NCI-H146 (cell line): Measurements from ENCODE around the gene TRIM63.

Experiments used
- DNase-seq: peaks from one replicate; lab custom pipeline; 2025; lab: John Stamatoyannopoulos, UW

TRIM63 gene

GRCh38 chr1:26057189-26057588 is 10.2 kb downstream of the TRIM63 start:
- no peak for DNase-seq

GRCh38 chr1:26055041-26055440 is 12.4 kb downstream of the TRIM63 start:
- DNase-seq: no peak

GRCh38 chr1:26053718-26054560 is 13.5 kb downstream of the TRIM63 start:
- no peak for DNase-seq

- no peak for DNase-seq
Observed at GRCh38 chr1:26050248-26050640, 17.2 kb downstream of the TRIM63 start.

- no peak for DNase-seq
Observed at GRCh38 chr1:26049531-26050247, 17.7 kb downstream of the TRIM63 start.

- no peak for DNase-seq
Observed at GRCh38 chr1:26047278-26047874, 20.1 kb downstream of the TRIM63 start.

GRCh38 chr1:26046246-26047095 is 21.0 kb downstream of the TRIM63 start:
- DNase-seq: no peak

GRCh38 chr1:26045722-26046245 is 21.6 kb downstream of the TRIM63 start, which contains the start of gene SLC30A2:
SLC30A2 (minus strand) TSS chr1:26046118; CDS start chr1:26045896, 222 bp downstream.
- no peak for DNase-seq

GRCh38 chr1:26044971-26045721 is 22.3 kb downstream of the TRIM63 start:
- no peak for DNase-seq

GRCh38 chr1:26044414-26044813 is 23.0 kb downstream of the TRIM63 start:
- no peak for DNase-seq

GRCh38 chr1:26043765-26044164 is 23.7 kb downstream of the TRIM63 start:
- DNase-seq: no peak

GRCh38 chr1:26041978-26042377 is 25.5 kb downstream of the TRIM63 start:
- DNase-seq: no peak

- DNase-seq: no peak
Observed at GRCh38 chr1:26041401-26041800, 26.0 kb downstream of the TRIM63 start.

GRCh38 chr1:26038904-26039303 is 28.5 kb downstream of the TRIM63 start:
- no peak for DNase-seq

GRCh38 chr1:26038477-26038876 is 29.0 kb downstream of the TRIM63 start:
- DNase-seq: no peak

GRCh38 chr1:26037904-26038303 is 29.5 kb downstream of the TRIM63 start:
- DNase-seq: no peak

GRCh38 chr1:26036756-26037281 is 30.6 kb downstream of the TRIM63 start:
- DNase-seq: no peak

GRCh38 chr1:26035959-26036755 is 31.3 kb downstream of the TRIM63 start:
- peak; percentile 54 for DNase-seq

- DNase-seq: peak; percentile 90
Observed at GRCh38 chr1:26035203-26035958, 32.0 kb downstream of the TRIM63 start.
